ENCODE results near the gene USP14.

USP14 gene

DNA sequence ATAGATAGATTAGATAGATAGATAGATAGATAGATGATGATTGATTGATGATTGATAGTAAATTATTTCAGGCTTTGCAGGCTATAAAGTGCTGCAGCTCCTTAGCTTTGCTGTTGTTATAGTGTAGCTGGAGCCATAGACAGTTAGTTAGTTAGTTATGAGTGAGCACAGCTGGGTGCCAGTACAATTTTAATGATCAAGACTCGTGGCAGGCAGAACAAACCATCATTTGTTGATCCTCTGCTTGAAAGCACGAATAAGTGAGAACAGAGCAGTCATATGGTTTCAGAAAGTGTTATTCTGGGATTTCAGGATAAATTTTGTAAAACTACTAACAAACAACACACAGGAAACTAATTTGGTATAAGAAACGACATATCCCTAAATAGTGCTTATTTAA is 55.6 kb downstream of the USP14 start:
- H3K4me3 ChIP-seq (ENCODE audit: low read depth, low read length): no peak overlapping the region
- DNase-seq (ENCODE audit: low read depth): no peak
- TF ChIP-seq, protein P1, sequence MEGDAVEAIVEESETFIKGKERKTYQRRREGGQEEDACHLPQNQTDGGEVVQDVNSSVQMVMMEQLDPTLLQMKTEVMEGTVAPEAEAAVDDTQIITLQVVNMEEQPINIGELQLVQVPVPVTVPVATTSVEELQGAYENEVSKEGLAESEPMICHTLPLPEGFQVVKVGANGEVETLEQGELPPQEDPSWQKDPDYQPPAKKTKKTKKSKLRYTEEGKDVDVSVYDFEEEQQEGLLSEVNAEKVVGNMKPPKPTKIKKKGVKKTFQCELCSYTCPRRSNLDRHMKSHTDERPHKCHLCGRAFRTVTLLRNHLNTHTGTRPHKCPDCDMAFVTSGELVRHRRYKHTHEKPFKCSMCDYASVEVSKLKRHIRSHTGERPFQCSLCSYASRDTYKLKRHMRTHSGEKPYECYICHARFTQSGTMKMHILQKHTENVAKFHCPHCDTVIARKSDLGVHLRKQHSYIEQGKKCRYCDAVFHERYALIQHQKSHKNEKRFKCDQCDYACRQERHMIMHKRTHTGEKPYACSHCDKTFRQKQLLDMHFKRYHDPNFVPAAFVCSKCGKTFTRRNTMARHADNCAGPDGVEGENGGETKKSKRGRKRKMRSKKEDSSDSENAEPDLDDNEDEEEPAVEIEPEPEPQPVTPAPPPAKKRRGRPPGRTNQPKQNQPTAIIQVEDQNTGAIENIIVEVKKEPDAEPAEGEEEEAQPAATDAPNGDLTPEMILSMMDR (IDR thresholded peaks at IDR 0.05; ENCODE audit: control insufficient read depth, extremely low read depth, insufficient read depth): no peak

DNA sequence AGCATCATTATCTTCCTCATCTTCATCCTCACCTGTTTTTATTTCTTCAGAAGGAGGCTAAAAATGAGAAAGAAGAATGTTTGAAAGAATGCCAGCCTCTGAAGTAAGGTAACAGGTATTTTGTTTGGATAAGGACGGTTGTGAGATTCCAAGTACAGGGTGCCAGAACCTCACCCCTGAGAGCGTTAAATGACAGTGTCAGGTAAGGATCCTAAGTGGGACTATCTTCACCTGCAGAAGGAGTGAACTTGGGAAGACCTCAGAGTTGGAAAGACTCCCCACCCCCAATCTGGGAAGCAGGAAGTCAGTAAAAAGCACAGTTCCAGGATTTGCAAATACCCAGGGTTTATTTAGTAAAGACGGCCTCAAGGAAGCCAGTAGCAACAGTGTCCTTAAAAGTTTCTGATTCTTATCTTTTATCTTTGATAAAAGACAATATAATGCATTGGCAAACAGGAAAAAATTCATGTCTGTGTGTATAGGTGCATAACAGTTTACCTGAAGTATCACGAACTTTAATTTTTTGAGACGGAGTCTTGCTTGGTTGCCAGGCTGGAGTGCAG is 57.2 kb downstream of the USP14 start:
- TF ChIP-seq, protein P1 (IDR thresholded peaks at IDR 0.05; ENCODE audit: control insufficient read depth, extremely low read depth, insufficient read depth): no peak
- H3K4me3 ChIP-seq (ENCODE audit: low read depth, low read length): no peak overlapping the region
- peak; percentile 91 for DNase-seq (ENCODE audit: low read depth)

GRCh38 chr18:217532-218336 is 59.4 kb downstream of the USP14 start:
- TF ChIP-seq, protein P1 (IDR thresholded peaks at IDR 0.05; ENCODE audit: control insufficient read depth, extremely low read depth, insufficient read depth): no peak

DNA sequence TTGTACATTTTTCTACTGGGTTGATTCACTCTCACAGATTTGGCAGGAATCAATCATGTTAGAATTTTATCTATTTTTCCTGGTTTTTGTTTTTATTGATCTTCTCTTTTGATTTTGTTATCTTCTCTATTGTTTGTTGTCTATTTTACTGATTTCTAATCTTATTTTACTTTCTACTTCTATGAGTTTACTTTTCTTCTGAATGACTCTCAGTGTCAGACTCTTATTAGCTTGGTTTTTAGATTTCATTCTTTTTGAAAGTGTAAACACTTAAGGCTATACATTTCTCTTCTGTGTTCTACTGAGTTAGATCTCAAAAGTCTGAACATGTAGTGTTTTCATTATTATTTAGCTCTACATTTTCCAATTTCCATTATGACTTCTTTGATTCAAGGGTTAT is 62.4 kb downstream of the USP14 start:
- H3K4me3 ChIP-seq (ENCODE audit: low read depth, low read length): no peak overlapping the region
- DNase-seq (ENCODE audit: low read depth): no peak
- TF ChIP-seq, protein P1 (IDR thresholded peaks at IDR 0.05; ENCODE audit: control insufficient read depth, extremely low read depth, insufficient read depth): no peak

More at GRCh38 chr18:217532-218336, 59.4 kb downstream of the USP14 start:
- H3K4me3 ChIP-seq (ENCODE audit: low read depth, low read length): no peak overlapping the region
- no peak for DNase-seq (ENCODE audit: low read depth)

GRCh38 chr18:225745-226144 is 67.4 kb downstream of the USP14 start:
- no peak for DNase-seq (ENCODE audit: low read depth)
- H3K4me3 ChIP-seq (ENCODE audit: low read depth, low read length): no peak overlapping the region
- TF ChIP-seq, protein P1 (IDR thresholded peaks at IDR 0.05; ENCODE audit: control insufficient read depth, extremely low read depth, insufficient read depth): no peak

DNA sequence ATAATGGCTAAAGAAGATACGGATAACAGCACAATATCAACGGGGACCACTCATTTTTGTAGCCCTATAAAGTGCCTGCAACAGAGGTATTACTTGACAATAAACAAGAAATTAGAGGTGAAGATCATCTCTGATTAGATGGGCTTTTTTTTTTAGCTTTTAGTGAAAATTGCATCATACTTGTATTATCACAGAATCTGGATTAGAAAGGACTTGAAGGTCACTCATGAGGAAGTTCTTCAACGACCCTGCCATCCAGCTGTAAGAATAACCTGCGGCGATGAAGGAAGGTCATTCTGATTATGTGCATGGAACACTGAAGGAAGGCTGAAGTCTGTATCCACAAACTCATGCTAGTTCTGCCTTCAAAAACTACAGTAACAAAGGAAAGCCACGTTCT is 69.0 kb downstream of the USP14 start:
- no peak overlapping the region for H3K4me3 ChIP-seq (ENCODE audit: low read depth, low read length)
- TF ChIP-seq, protein P1 (IDR thresholded peaks at IDR 0.05; ENCODE audit: control insufficient read depth, extremely low read depth, insufficient read depth): no peak
- no peak for DNase-seq (ENCODE audit: low read depth)

Data from LNCaP clone FGC (cell line).